HCT116 (cell line): Measurements from ENCODE around the gene ZYG11B. TPM values are rescaled to one million over a fixed set of nuclear protein-coding genes. Genes with fewer than 3 reads are reported as not detected.

Experiments
- ATAC-seq: fragments of 200-7000 bp; cut with Tn5 transposase; 2 replicates; pipeline ENCODE4 v1.9.1; 2020; ENCODE audit warnings: mild to moderate bottlenecking, moderate library complexity
- BruUV-seq: library from RNA; stranded (reverse); fragments of 400-500 nt; replicated peaks from 2 replicates; lab custom pipeline; 2021; lab: Mats Ljungman, UMichigan
- CTCF ChIA-PET: fragments of 300-600 bp; sonication (Branson Sonifier 250); formaldehyde crosslinking; loops from one replicate; lab custom pipeline; 2021; ENCODE audit warnings: antibody characterized with exemption; lab: Charles Lee
- POLR2A ChIA-PET: fragments of 300-600, 350-600 bp; sonication (Branson Sonifier 250); formaldehyde crosslinking; loops from one replicate; lab custom pipeline; 2021; ENCODE audit warnings: antibody characterized with exemption; lab: Charles Lee
- RAD21 ChIA-PET, 2 experiments: fragments of 300-600 bp; sonication (Branson Sonifier 250); formaldehyde crosslinking; loops; one replicate each; lab custom pipeline; 2023; ENCODE audit warnings: low total read pairs in 2 of 2; ENCODE audit not compliant: uncharacterized antibody in 2 of 2, unreplicated experiment in 2 of 2, low non-redundant PET in 1 of 2; lab: Charles Lee
- DNase-seq: peaks from one replicate; pipeline ENCODE4 v3.0.0-alpha.2; 2010; ENCODE audit warnings: low read depth, low spot score
- H2AFZ ChIP-seq: fragments of 200-600 bp; shearing (Covaris generic), sonication (generic); 2 replicates; pipeline ENCODE4 v1.6.1; 2017; ENCODE audit warnings: low read depth, mixed run types, mixed read lengths, antibody characterized with exemption, low read length; ENCODE audit not compliant: poor library complexity, severe bottlenecking
- H3K27ac ChIP-seq: 2 replicates; pipeline ENCODE4 v1.5.1; 2012; ENCODE audit warnings: low read depth, low read length
- H3K27me3 ChIP-seq: fragments of 200-600 bp; sonication (generic); 2 replicates; pipeline ENCODE4 v1.6.1; 2016; ENCODE audit warnings: mixed run types, low read length, mixed read lengths; ENCODE audit not compliant: insufficient read depth
- H3K36me3 ChIP-seq, 2 experiments: fragments of 200-500 bp in 1 of 2; fragments of 200-600 bp in 1 of 2; sonication (Bioruptor generic) in 1 of 2; sonication (generic) in 1 of 2; 2 replicates each; pipeline versions ENCODE4 v1.5.1 to v1.6.1; 2014 to 2016; ENCODE audit warnings: low read length in 2 of 2, inconsistent platforms in 1 of 2, mixed read lengths in 1 of 2, mixed run types in 1 of 2; ENCODE audit not compliant: insufficient read depth in 2 of 2, control insufficient read depth in 1 of 2
- H3K4me1 ChIP-seq, 2 experiments: fragments of 200-600 bp in 1 of 2; sonication (generic) in 1 of 2; 2 replicates each; pipeline versions ENCODE4 v1.5.1 to v1.6.1; 2012 to 2017; ENCODE audit warnings: low read length in 2 of 2, inconsistent platforms in 1 of 2, mild to moderate bottlenecking in 1 of 2, mixed read lengths in 1 of 2, mixed run types in 1 of 2, moderate library complexity in 1 of 2; ENCODE audit not compliant: insufficient read depth in 2 of 2, control insufficient read depth in 1 of 2
- H3K4me2 ChIP-seq: fragments of 200-600 bp; sonication (generic); 2 replicates; pipeline ENCODE4 v1.6.1; 2017; ENCODE audit warnings: mixed run types, low read length, mixed read lengths
- H3K4me3 ChIP-seq, 2 experiments: fragments of 200-600 bp in 1 of 2; sonication (generic) in 1 of 2; replicated peaks in 1 of 2; 2 replicates each; pipeline ENCODE4 v1.5.1; 2011 to 2016; ENCODE audit warnings: low read length in 2 of 2, control low read depth in 1 of 2, low read depth in 1 of 2, mild to moderate bottlenecking in 1 of 2, mixed read lengths in 1 of 2, mixed run types in 1 of 2
- H3K79me2 ChIP-seq: fragments of 200-600 bp; sonication (generic); 2 replicates; pipeline ENCODE4 v1.6.1; 2017; ENCODE audit warnings: mild to moderate bottlenecking, mixed run types, low read length, moderate library complexity, mixed read lengths; ENCODE audit not compliant: insufficient read depth
- H3K9ac ChIP-seq: fragments of 200-600 bp; sonication (generic); 2 replicates; pipeline ENCODE4 v1.6.1; 2016; ENCODE audit warnings: low read length, mixed read lengths
- H3K9me2 ChIP-seq: fragments of 200-600 bp; sonication (generic), shearing (Covaris generic); 2 replicates; pipeline ENCODE4 v1.6.1; 2017; ENCODE audit warnings: mixed run types, mild to moderate bottlenecking, moderate library complexity; ENCODE audit not compliant: insufficient read depth
- H3K9me3 ChIP-seq, 2 experiments: fragments of 200-500 bp in 1 of 2; fragments of 200-600 bp in 1 of 2; sonication (Bioruptor generic) in 1 of 2; sonication (generic) in 1 of 2; 2 replicates each; pipeline ENCODE4 v1.6.1; 2014 to 2017; ENCODE audit warnings: low read length in 2 of 2, mixed read lengths in 2 of 2, inconsistent platforms in 1 of 2, low read depth in 1 of 2, mild to moderate bottlenecking in 1 of 2, mixed run types in 1 of 2, moderate library complexity in 1 of 2; ENCODE audit not compliant: control insufficient read depth in 1 of 2, insufficient read depth in 1 of 2
- H4K20me1 ChIP-seq: fragments of 200-600 bp; sonication (generic), shearing (Covaris generic); 2 replicates; pipeline ENCODE4 v1.6.1; 2017; ENCODE audit warnings: mixed run types, mild to moderate bottlenecking, moderate library complexity; ENCODE audit not compliant: insufficient read depth
- CTCF ChIP-seq, 3 experiments: fragments of 200-600 bp in 1 of 3; sonication (generic) in 1 of 3; IDR thresholded peaks in 2 of 3; conservative IDR thresholded peaks in 1 of 3; 2 replicates each; pipeline ENCODE4 v1.5.1; 2012 to 2017; ENCODE audit warnings: low read depth in 2 of 3, low read length in 2 of 3, antibody characterized with exemption in 1 of 3, borderline replicate concordance in 1 of 3, control low read depth in 1 of 3, mild to moderate bottlenecking in 1 of 3, mixed read lengths in 1 of 3, mixed run types in 1 of 3, moderate library complexity in 1 of 3; ENCODE audit not compliant: insufficient read depth in 1 of 3
- EZH2 ChIP-seq: fragments of 200-600 bp; sonication (generic); IDR thresholded peaks from 2 replicates; pipeline ENCODE4 v1.6.1; 2017; ENCODE audit warnings: antibody characterized with exemption, mixed run types
- FOSL1 ChIP-seq: IDR thresholded peaks from 2 replicates; pipeline ENCODE4 v1.6.1; 2012; ENCODE audit warnings: low read depth
- JUND ChIP-seq: IDR thresholded peaks from 2 replicates; pipeline ENCODE4 v1.6.1; 2012
- SIN3A ChIP-seq: IDR thresholded peaks from 2 replicates; pipeline ENCODE4 v1.6.1; 2012; ENCODE audit warnings: low read depth
- SRF ChIP-seq: IDR thresholded peaks from 2 replicates; pipeline ENCODE4 v1.6.1; 2012; ENCODE audit warnings: low read depth
- intact Hi-C: fragments of 100-400 bp; cut with micrococcal nuclease; formaldehyde crosslinking; loops from 2 replicates; pipeline ENCODE4 v1.10.0; 2022
- total RNA-seq: library from RNA; stranded (reverse); gene quantifications from one replicate; pipeline ENCODE4 v1.2.1, GENCODE V29; 2021; ENCODE audit not compliant: unreplicated experiment
- TF ChIP-seq, protein P1 (sequence below): IDR thresholded peaks from 2 replicates; pipeline ENCODE4 v1.6.1; 2012; ENCODE audit warnings: low read depth
- TF ChIP-seq, protein P2 (sequence below): IDR thresholded peaks from 2 replicates; pipeline ENCODE4 v1.6.1; 2012

Gene ZYG11B
- total RNA-seq, 1 experiment from 2014 or later: 20.7 TPM

GRCh38 chr1:52693843-52694242 is 32.4 kb upstream of the ZYG11B start (continued):
- TF ChIP-seq, protein P1, sequence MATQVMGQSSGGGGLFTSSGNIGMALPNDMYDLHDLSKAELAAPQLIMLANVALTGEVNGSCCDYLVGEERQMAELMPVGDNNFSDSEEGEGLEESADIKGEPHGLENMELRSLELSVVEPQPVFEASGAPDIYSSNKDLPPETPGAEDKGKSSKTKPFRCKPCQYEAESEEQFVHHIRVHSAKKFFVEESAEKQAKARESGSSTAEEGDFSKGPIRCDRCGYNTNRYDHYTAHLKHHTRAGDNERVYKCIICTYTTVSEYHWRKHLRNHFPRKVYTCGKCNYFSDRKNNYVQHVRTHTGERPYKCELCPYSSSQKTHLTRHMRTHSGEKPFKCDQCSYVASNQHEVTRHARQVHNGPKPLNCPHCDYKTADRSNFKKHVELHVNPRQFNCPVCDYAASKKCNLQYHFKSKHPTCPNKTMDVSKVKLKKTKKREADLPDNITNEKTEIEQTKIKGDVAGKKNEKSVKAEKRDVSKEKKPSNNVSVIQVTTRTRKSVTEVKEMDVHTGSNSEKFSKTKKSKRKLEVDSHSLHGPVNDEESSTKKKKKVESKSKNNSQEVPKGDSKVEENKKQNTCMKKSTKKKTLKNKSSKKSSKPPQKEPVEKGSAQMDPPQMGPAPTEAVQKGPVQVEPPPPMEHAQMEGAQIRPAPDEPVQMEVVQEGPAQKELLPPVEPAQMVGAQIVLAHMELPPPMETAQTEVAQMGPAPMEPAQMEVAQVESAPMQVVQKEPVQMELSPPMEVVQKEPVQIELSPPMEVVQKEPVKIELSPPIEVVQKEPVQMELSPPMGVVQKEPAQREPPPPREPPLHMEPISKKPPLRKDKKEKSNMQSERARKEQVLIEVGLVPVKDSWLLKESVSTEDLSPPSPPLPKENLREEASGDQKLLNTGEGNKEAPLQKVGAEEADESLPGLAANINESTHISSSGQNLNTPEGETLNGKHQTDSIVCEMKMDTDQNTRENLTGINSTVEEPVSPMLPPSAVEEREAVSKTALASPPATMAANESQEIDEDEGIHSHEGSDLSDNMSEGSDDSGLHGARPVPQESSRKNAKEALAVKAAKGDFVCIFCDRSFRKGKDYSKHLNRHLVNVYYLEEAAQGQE: no peak
- TF ChIP-seq EZH2 (no peak), SRF (no peak)

- H3K79me2 ChIP-seq: peaks cover 77% of the 10 kb centered on the region
- no peaks in the 10 kb centered on the region for H3K9me3 ChIP-seq
- H3K4me3 ChIP-seq: no peak overlapping the region
- ChIA-PET RAD21 (no interaction called here), CTCF (no interaction called here), POLR2A (no interaction called here)
- TF ChIP-seq JUND (no peak), FOSL1 (no peak), SIN3A (no peak), CTCF (IDR thresholded peaks at IDR 0.05 in 2 of 3, conservative IDR thresholded peaks at IDR 0.05 in 1 of 3; ENCODE audit: borderline replicate concordance in 1 of 3, insufficient read depth in 1 of 3, low read depth in 2 of 3, low read length in 2 of 3) (no peak)
- TF ChIP-seq, protein P2, sequence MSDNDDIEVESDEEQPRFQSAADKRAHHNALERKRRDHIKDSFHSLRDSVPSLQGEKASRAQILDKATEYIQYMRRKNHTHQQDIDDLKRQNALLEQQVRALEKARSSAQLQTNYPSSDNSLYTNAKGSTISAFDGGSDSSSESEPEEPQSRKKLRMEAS: no peak
- intact Hi-C loops: no loop called here
- H2AFZ ChIP-seq: no peak overlapping the region
- H3K36me3 ChIP-seq: peaks cover 12 to 22% of the 10 kb centered on the region in 2 experiments
- H3K4me2 ChIP-seq: no peak overlapping the region
- DNase-seq (no peak), ATAC-seq (no peak)
- no peak overlapping the region for H3K9ac ChIP-seq
- peaks cover 5 to 22% of the 10 kb centered on the region in 2 experiments; a peak in 3 of 4 replicates for H3K4me1 ChIP-seq
- no peaks in the 10 kb centered on the region for H3K9me2 ChIP-seq
- no TSS peak for BruUV-seq
- H4K20me1 ChIP-seq: no peaks in the 10 kb centered on the region
- no peaks in the 10 kb centered on the region for H3K27me3 ChIP-seq
- H3K27ac ChIP-seq: no peak overlapping the region
These were observed 30.6 kb upstream of the ZYG11B start for GRCh38 chr1:52695627-52696026.
